NT2/D1 (cell line): ENCODE measurements around the gene LPO.

Source experiments
- SUZ12 ChIP-seq: IDR thresholded peaks from 2 replicates; pipeline ENCODE4 v1.6.1; 2011; ENCODE audit not compliant: insufficient read length, insufficient read depth; ENCODE audit errors: extremely low read depth
- YY1 ChIP-seq: IDR thresholded peaks from 2 replicates; pipeline ENCODE4 v1.6.1; 2011; ENCODE audit not compliant: insufficient read length, insufficient read depth
- ZNF274 ChIP-seq: IDR thresholded peaks from 2 replicates; pipeline ENCODE4 v1.6.1; 2011; ENCODE audit warnings: mild to moderate bottlenecking, low read depth, low read length

DNA sequence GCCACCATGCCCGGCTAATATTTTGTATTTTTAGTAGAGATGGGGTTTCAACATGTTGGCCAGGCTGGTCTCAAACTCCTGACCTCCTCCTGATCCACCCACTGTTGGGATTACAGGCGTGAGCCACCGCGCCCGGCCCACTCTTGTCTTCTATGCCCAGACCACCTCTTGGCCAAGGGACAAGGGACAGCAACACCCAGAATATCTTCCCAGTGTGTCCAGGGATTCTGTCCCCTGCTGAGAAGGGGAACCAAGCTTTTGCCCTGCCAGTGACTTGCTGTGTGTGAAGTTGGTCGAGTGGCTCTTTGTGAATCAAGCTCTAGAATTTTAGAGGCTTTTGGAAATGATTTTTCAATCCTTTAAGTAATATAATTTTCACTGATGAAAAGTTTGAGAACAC is 44.1 kb downstream of the LPO start:
- no peak for TF ChIP-seq YY1
- no peak for TF ChIP-seq ZNF274
- no peak for TF ChIP-seq SUZ12
